Cardiac ventricle fibroblast (primary cell): ENCODE results near the gene STIM2. TPM values are rescaled to one million over a fixed set of nuclear protein-coding genes. Genes with fewer than 3 reads are reported as not detected.

ENCODE experiments used
- total RNA-seq: library from RNA; depleted of rRNA; stranded (reverse); fragments of >200 nt; gene quantifications from 2 replicates; pipeline ENCODE4 v1.2.3, GENCODE V29; 2015

The STIM2 gene
- total RNA-seq, result 9.9 and 11.4 TPM in 2 replicates

DNA sequence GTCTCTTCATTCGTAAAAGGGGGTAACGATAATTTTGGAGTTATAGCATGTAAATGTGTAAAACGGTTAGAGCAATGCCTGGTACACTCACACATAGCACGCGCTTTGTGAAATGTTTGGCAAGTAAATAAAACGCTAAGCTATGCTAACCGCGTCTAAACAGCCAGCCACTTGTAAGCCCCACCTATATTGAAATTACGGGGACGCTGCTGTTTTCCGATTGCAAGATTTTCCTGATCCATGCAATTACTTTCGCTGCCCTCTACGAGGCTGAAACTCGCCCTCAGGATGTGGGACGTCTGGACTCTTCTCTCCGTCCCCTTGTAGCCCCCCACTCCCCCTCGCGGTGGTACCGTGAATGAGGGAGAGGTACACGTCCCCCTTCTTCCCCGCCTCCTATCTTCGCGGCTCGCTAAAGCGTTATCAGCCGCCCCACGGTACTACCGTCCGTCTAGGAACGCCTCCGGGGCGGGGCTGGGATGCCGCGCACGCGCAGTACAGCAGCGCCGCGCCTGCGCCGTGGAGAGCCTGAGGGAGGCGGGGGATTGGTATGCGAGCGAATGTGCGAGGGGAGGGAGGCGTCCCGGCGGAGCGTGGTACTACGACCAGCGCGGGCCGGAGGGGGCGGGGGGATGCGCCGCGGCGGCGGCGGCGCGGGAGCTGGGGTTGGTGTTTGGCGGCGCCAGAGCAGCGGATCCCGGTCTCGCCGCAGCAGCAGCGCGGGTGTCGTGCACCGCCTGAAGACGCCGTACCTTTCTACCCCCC, at the start of gene STIM2:
TSS of gene STIM2 (plus strand) at position 685 of the 765 bp plus-strand sequence.

